IMR-90 (cell line): ENCODE results near the gene KCTD3. TPM values are rescaled to one million over a fixed set of nuclear protein-coding genes. Genes with fewer than 3 reads are reported as not detected.

Experiments used
- ATAC-seq: fragments of 200-7000 bp; cut with Tn5 transposase; 2 replicates; pipeline ENCODE4 v1.9.1; 2020; ENCODE audit warnings: low read depth, mild to moderate bottlenecking, moderate library complexity
- BruUV-seq: library from RNA; stranded (reverse); fragments of 400-500 nt; replicated peaks from 2 replicates; lab custom pipeline; 2021; lab: Mats Ljungman, UMichigan
- CTCF ChIA-PET: fragments of 300-600 bp; formaldehyde crosslinking; extraction: SDS; loops from one replicate; lab custom pipeline; 2021; ENCODE audit warnings: antibody characterized with exemption; lab: Yijun Ruan, JAX
- POLR2A ChIA-PET: fragments of 300-600 bp; sonication (Branson Sonifier 250); formaldehyde crosslinking; loops from one replicate; lab custom pipeline; 2022; ENCODE audit warnings: antibody characterized with exemption; ENCODE audit not compliant: unreplicated experiment; lab: Charles Lee
- DNase-seq: peaks from one replicate; pipeline ENCODE4 v3.0.0; 2013
- H2AFZ ChIP-seq: replicated peaks from 2 replicates; pipeline ENCODE3; 2013; ENCODE audit warnings: low read length, mild to moderate bottlenecking; ENCODE audit not compliant: poor library complexity
- H2AK5ac ChIP-seq: 2 replicates; pipeline ENCODE4 v1.6.1; 2013; ENCODE audit warnings: low read depth, low read length, inconsistent platforms
- H2AK9ac ChIP-seq: replicated peaks from 2 replicates; pipeline ENCODE3; 2013; ENCODE audit warnings: mild to moderate bottlenecking, low read depth, low read length, moderate library complexity; ENCODE audit not compliant: poor library complexity
- H2BK120ac ChIP-seq: 2 replicates; pipeline ENCODE4 v1.6.1; 2013; ENCODE audit warnings: low read depth, low read length, inconsistent platforms
- H2BK15ac ChIP-seq: 3 replicates; pipeline ENCODE4 v1.6.1; 2013; ENCODE audit warnings: low read depth, low read length, inconsistent platforms
- H2BK20ac ChIP-seq: 2 replicates; pipeline ENCODE4 v1.6.1; 2013; ENCODE audit warnings: low read depth, mild to moderate bottlenecking, inconsistent platforms, low read length, moderate library complexity
- H2BK5ac ChIP-seq: 2 replicates; pipeline ENCODE4 v1.6.1; 2013; ENCODE audit warnings: mild to moderate bottlenecking, low read depth, low read length, inconsistent platforms; ENCODE audit not compliant: poor library complexity, severe bottlenecking
- H3K14ac ChIP-seq: replicated peaks from 2 replicates; pipeline ENCODE4 v1.6.1; 2013; ENCODE audit warnings: low read depth, low read length, inconsistent platforms
- H3K18ac ChIP-seq: 2 replicates; pipeline ENCODE4 v1.6.1; 2013; ENCODE audit warnings: low read depth, low read length, control low read depth
- H3K23ac ChIP-seq: 2 replicates; pipeline ENCODE4 v1.6.1; 2013; ENCODE audit warnings: low read depth, low read length, inconsistent platforms
- H3K27ac ChIP-seq: 2 replicates; pipeline ENCODE4 v1.5.1; 2013; ENCODE audit warnings: mild to moderate bottlenecking, control low read depth, low read length; ENCODE audit not compliant: insufficient read depth
- H3K27me3 ChIP-seq: 2 replicates; pipeline ENCODE4 v1.6.1; 2013; ENCODE audit warnings: low read length; ENCODE audit not compliant: control insufficient read depth, insufficient read depth
- H3K36me3 ChIP-seq: 2 replicates; pipeline ENCODE4 v1.6.1; 2013; ENCODE audit warnings: low read length, mixed read lengths; ENCODE audit not compliant: control insufficient read depth, insufficient read depth
- H3K4ac ChIP-seq: 2 replicates; pipeline ENCODE4 v1.6.1; 2013; ENCODE audit warnings: low read depth, low read length, inconsistent platforms
- H3K4me1 ChIP-seq: 2 replicates; pipeline ENCODE4 v1.6.1; 2013; ENCODE audit warnings: low read length, mixed read lengths; ENCODE audit not compliant: control insufficient read depth, insufficient read depth
- H3K4me2 ChIP-seq: 2 replicates; pipeline ENCODE4 v1.6.1; 2013; ENCODE audit warnings: low read depth, mild to moderate bottlenecking, control low read depth, low read length, moderate library complexity
- H3K4me3 ChIP-seq: 2 replicates; pipeline ENCODE4 v1.5.1; 2013; ENCODE audit warnings: low read depth, mild to moderate bottlenecking, control low read depth, low read length, moderate library complexity; ENCODE audit not compliant: insufficient read depth
- H3K56ac ChIP-seq: 2 replicates; pipeline ENCODE4 v1.6.1; 2013; ENCODE audit warnings: low read length, inconsistent platforms; ENCODE audit not compliant: insufficient read depth; ENCODE audit errors: extremely low read depth
- H3K79me1 ChIP-seq, 2 experiments: 2 replicates each; pipeline ENCODE4 v1.6.1; 2013; ENCODE audit warnings: low read length in 2 of 2, inconsistent platforms in 1 of 2, low read depth in 1 of 2
- H3K9ac ChIP-seq: 2 replicates; pipeline ENCODE4 v1.6.1; 2013; ENCODE audit warnings: low read depth, low read length, control low read depth
- H3K9me1 ChIP-seq: 2 replicates; pipeline ENCODE4 v1.6.1; 2013; ENCODE audit warnings: low read length, inconsistent platforms; ENCODE audit not compliant: insufficient read depth
- H3K9me3 ChIP-seq: 2 replicates; pipeline ENCODE4 v1.6.1; 2013; ENCODE audit warnings: low read length; ENCODE audit not compliant: control insufficient read depth, insufficient read depth
- H4K20me1 ChIP-seq: 2 replicates; pipeline ENCODE4 v1.6.1; 2013; ENCODE audit warnings: low read length, inconsistent platforms; ENCODE audit not compliant: insufficient read depth
- H4K5ac ChIP-seq: 2 replicates; pipeline ENCODE4 v1.6.1; 2013; ENCODE audit warnings: mild to moderate bottlenecking, low read depth, low read length, control low read depth
- H4K8ac ChIP-seq, 2 experiments: 2 replicates each; pipeline ENCODE4 v1.6.1; 2013; ENCODE audit warnings: low read depth in 2 of 2, low read length in 2 of 2, control low read depth in 1 of 2, inconsistent platforms in 1 of 2
- H4K91ac ChIP-seq: 2 replicates; pipeline ENCODE4 v1.6.1; 2013; ENCODE audit warnings: low read depth, low read length, inconsistent platforms; ENCODE audit not compliant: insufficient read depth
- BHLHE40 ChIP-seq: fragments of 150-350 bp; IDR thresholded peaks from 2 replicates; pipeline ENCODE4 v1.6.1; 2016; ENCODE audit warnings: mild to moderate bottlenecking, low read depth, low read length
- CEBPB ChIP-seq: IDR thresholded peaks from 2 replicates; pipeline ENCODE4 v1.6.1; 2012; ENCODE audit warnings: low read depth, low read length, improper control_type of control experiment
- CHD1 ChIP-seq: IDR thresholded peaks from 2 replicates; pipeline ENCODE4 v1.6.1; 2012; ENCODE audit warnings: low read depth, low read length, improper control_type of control experiment
- CTCF ChIP-seq: conservative IDR thresholded peaks from 2 replicates; pipeline ENCODE4 v1.5.1; 2012; ENCODE audit warnings: mild to moderate bottlenecking, low read depth, low read length, improper control_type of control experiment
- ELK1 ChIP-seq: fragments of 150-350 bp; IDR thresholded peaks from 2 replicates; pipeline ENCODE4 v1.6.1; 2016; ENCODE audit warnings: low read depth, mild to moderate bottlenecking, low read length, moderate library complexity, borderline replicate concordance
- FOS ChIP-seq: fragments of 150-350 bp; IDR thresholded peaks from 2 replicates; pipeline ENCODE4 v1.6.1; 2016; ENCODE audit warnings: low read depth, low read length
- MAFK ChIP-seq: IDR thresholded peaks from 2 replicates; pipeline ENCODE4 v1.6.1; 2012; ENCODE audit warnings: low read depth, low read length, improper control_type of control experiment
- MAZ ChIP-seq: IDR thresholded peaks from 2 replicates; pipeline ENCODE4 v1.6.1; 2012; ENCODE audit warnings: low read depth, mild to moderate bottlenecking, low read length, improper control_type of control experiment, moderate library complexity, borderline replicate concordance
- MXI1 ChIP-seq: IDR thresholded peaks from 2 replicates; pipeline ENCODE4 v1.6.1; 2012; ENCODE audit warnings: low read depth, mild to moderate bottlenecking, low read length, moderate library complexity, borderline replicate concordance
- NFE2L2 ChIP-seq: fragments of 150-350 bp; IDR thresholded peaks from 2 replicates; pipeline ENCODE4 v1.6.1; 2016; ENCODE audit warnings: low read depth, mild to moderate bottlenecking, low read length
- POLR2A ChIP-seq: IDR thresholded peaks from 2 replicates; pipeline ENCODE4 v1.6.1; 2012; ENCODE audit warnings: mild to moderate bottlenecking, low read depth, low read length
- RAD21 ChIP-seq: IDR thresholded peaks from 2 replicates; pipeline ENCODE4 v1.6.1; 2012; ENCODE audit warnings: low read length, improper control_type of control experiment
- RCOR1 ChIP-seq: IDR thresholded peaks from 2 replicates; pipeline ENCODE4 v1.6.1; 2012; ENCODE audit warnings: mild to moderate bottlenecking, low read length, improper control_type of control experiment; ENCODE audit not compliant: insufficient replicate concordance
- RFX5 ChIP-seq: IDR thresholded peaks from 2 replicates; pipeline ENCODE4 v1.8.0; 2012; ENCODE audit warnings: low read depth, mild to moderate bottlenecking, low read length, moderate library complexity
- SMC3 ChIP-seq: fragments of 150-350 bp; IDR thresholded peaks from 2 replicates; pipeline ENCODE4 v1.6.1; 2016; ENCODE audit warnings: low read depth, mild to moderate bottlenecking, antibody characterized with exemption, low read length, moderate library complexity
- USF2 ChIP-seq: fragments of 150-350 bp; IDR thresholded peaks from 2 replicates; pipeline ENCODE4 v1.6.1; 2017; ENCODE audit warnings: mild to moderate bottlenecking, antibody characterized with exemption, low read length, low read depth
- WGBS, 2 experiments: methylation state at CpG; one replicate each; pipeline versions ENCODE4 v1.1.5 to v1.1.7; 2013; ENCODE audit warnings: missing lambda C conversion rate in 2 of 2; ENCODE audit not compliant: insufficient read length in 1 of 2; ENCODE audit errors: extremely low coverage in 2 of 2; 5-methylcytosine and 5-hydroxymethylcytosine counted together
- dilution Hi-C: fragments of 300-500 bp; cut with HindIII; formaldehyde crosslinking; loops from one replicate; pipeline ENCODE4 v1.14.3; 2018; ENCODE audit warnings: low sequenced_read_pairs; ENCODE audit not compliant: unreplicated experiment
- in situ Hi-C: fragments of 300-500 bp; cut with MboI; formaldehyde crosslinking; loops from 3 replicates; pipeline ENCODE4 v1.14.3; 2019; ENCODE audit warnings: low sequenced_read_pairs, inconsistent platforms, mixed read lengths
- intact Hi-C: fragments of 100-400 bp; cut with micrococcal nuclease; formaldehyde crosslinking; loops from 2 replicates; pipeline ENCODE4 v1.10.0; 2022
- polyA plus RNA-seq, 3 experiments: library from polyadenylated mRNA; depleted of rRNA; stranded (reverse); fragments of >200 nt; gene quantifications; 2 replicates each; pipeline ENCODE4 v1.2.3, GENCODE V29; 2012; ENCODE audit warnings: low replicate concordance in 1 of 3
- total RNA-seq: library from RNA; depleted of rRNA; stranded (reverse); fragments of >200 nt; gene quantifications from 2 replicates; pipeline ENCODE4 v1.2.3, GENCODE V29; 2012

Gene KCTD3
- total and polyA plus RNA-seq, 2 of the 4 experiments (the other 2 are of a cell fraction), result 43.6 to 49.5 TPM

GRCh38 chr1:215517441-215517891, 49.6 kb upstream of the KCTD3 start:
- Histone ChIP-seq H2BK5ac (peak overlapping the region; percentile 97), H4K5ac (peak overlapping the region; percentile 72), H3K27ac (peak overlapping the region; percentile 85), H3K4me3 (no peak overlapping the region), H3K4me1 (peaks cover 3% of the 10 kb centered on the region), H3K56ac (peak overlapping the region; percentile 55; the same call in 1 of the 2 replicates), H4K91ac (peak overlapping the region; percentile 79), H3K9me1 (no peaks in the 10 kb centered on the region), H3K14ac (peak overlapping the region; percentile 31), H3K4me2 (peak overlapping the region; percentile 56), H3K36me3 (no peaks in the 10 kb centered on the region), H2BK15ac (peak overlapping the region; percentile 88), H3K9me3 (no peaks in the 10 kb centered on the region), H4K20me1 (no peaks in the 10 kb centered on the region), H3K23ac (peak overlapping the region; percentile 76), H3K4ac (peak overlapping the region; percentile 87), H3K27me3 (no peaks in the 10 kb centered on the region), H2BK120ac (peak overlapping the region; percentile 94), H3K18ac (peak overlapping the region; percentile 83), H3K79me1 (no peaks in the 10 kb centered on the region), H3K9ac (no peak overlapping the region), H2AK5ac (peak overlapping the region; percentile 74; the same call in 1 of the 2 replicates), H2AK9ac (no peak overlapping the region), H4K8ac (peak overlapping the region; percentile 17 to 84; a peak in 3 of 4 replicates), H2BK20ac (peak overlapping the region; percentile 98), H2AFZ (peak overlapping the region; percentile 79)
- BruUV-seq, result no TSS peak
- dilution Hi-C loops, result no loop called here
- intact Hi-C loops, result loop anchor here (2.0 kb wide), 1 partner anchor 857 kb away; no protein-coding TSS in a partner anchor
- ChIA-PET POLR2A (no interaction called here), CTCF (no interaction called here)
- no CpG with 5 or more reads among the region's 4 CpGs for WGBS, 2 experiments
- TF ChIP-seq CTCF (peak; percentile 47), CEBPB (peak; percentile 21; the same call in 1 of the 2 replicates), RAD21 (peak; percentile 62), ELK1 (no peak), NFE2L2 (peak; percentile 96), MAFK (peak; percentile 61), MAZ (no peak), SMC3 (0 out of 2 replicates have a peak, but pooled peaks have one; percentile 16), USF2 (no peak), RFX5 (no peak), RCOR1 (no peak), POLR2A (no peak), FOS (peak; percentile 80; the same call in 1 of the 2 replicates), MXI1 (no peak), BHLHE40 (no peak), CHD1 (no peak)
- DNase-seq (peak; percentile 91), ATAC-seq (peak; percentile 88)
- in situ Hi-C loops, result loop anchor here (5.0 kb wide), 1 partner anchor 705 kb away; no protein-coding TSS in a partner anchor
